Fibroblast of lung (primary cell): Measurements from ENCODE around the gene RCAN3.

Experiments used
- EZH2 ChIP-seq: IDR thresholded peaks from 2 replicates; pipeline ENCODE4 v1.5.1; 2012; ENCODE audit warnings: low read length, control low read depth, mild to moderate bottlenecking; ENCODE audit errors: missing control alignments
- TF ChIP-seq, protein P1 (sequence below), 2 donors: IDR thresholded peaks in 1 of 2; conservative IDR thresholded peaks in 1 of 2; 1 replicate in 1 of 2; 2 replicates in 1 of 2; pipeline ENCODE4 v1.5.1; 2011 to 2012; ENCODE audit warnings: low read length in 2 of 2, control low read depth in 1 of 2, inconsistent platforms in 1 of 2, low read depth in 1 of 2, mild to moderate bottlenecking in 1 of 2

DNA sequence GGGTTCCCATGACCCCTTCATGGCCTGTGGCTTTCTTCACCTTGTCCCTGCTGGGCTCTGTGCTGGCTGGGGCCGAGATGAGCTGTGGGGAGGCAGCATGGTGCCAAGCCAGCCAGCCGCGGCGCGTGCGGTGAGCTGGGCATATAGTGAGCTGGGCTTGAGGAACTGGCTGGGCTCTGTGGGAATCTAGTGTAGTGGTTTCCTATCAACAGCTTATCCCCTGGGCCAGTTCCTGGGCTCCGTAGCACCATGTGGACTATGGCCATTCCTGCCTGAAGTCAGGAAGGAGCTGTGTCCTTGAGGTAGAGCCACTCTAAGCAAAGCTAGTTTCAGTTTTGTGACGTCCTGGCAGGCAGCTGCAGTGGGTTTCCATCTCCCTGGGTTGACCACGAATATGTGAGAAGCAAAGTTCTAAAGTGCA is 55.1 kb downstream of the RCAN3 start:
- TF ChIP-seq EZH2 = no peak
- TF ChIP-seq, protein P1, sequence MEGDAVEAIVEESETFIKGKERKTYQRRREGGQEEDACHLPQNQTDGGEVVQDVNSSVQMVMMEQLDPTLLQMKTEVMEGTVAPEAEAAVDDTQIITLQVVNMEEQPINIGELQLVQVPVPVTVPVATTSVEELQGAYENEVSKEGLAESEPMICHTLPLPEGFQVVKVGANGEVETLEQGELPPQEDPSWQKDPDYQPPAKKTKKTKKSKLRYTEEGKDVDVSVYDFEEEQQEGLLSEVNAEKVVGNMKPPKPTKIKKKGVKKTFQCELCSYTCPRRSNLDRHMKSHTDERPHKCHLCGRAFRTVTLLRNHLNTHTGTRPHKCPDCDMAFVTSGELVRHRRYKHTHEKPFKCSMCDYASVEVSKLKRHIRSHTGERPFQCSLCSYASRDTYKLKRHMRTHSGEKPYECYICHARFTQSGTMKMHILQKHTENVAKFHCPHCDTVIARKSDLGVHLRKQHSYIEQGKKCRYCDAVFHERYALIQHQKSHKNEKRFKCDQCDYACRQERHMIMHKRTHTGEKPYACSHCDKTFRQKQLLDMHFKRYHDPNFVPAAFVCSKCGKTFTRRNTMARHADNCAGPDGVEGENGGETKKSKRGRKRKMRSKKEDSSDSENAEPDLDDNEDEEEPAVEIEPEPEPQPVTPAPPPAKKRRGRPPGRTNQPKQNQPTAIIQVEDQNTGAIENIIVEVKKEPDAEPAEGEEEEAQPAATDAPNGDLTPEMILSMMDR (conservative IDR thresholded peaks at IDR 0.05 in 1 of 2, IDR thresholded peaks at IDR 0.05 in 1 of 2; ENCODE audit: low read depth in 1 of 2, low read length in 2 of 2) = no peak
